WTC11 (cell line): ENCODE measurements around the gene KRTAP10-6. TPM values are rescaled to one million over a fixed set of nuclear protein-coding genes. Genes with fewer than 3 reads are reported as not detected.
A peak's percentile ranks its signal among the peaks of the same experiment; 100 is the strongest.

Experiments
- ATAC-seq: fragments of 200-7000 bp; cut with Tn5 transposase; 2 replicates; pipeline ENCODE4 v1.10.0; 2021; ENCODE audit warnings: mild to moderate bottlenecking, moderate library complexity
- Bru-seq: library from RNA; stranded (reverse); fragments of 400-500 nt; gene quantifications from one replicate; lab custom pipeline; 2021; lab: Mats Ljungman, UMichigan
- CTCF ChIA-PET: fragments of 300-600 bp; sonication (Branson Sonifier 250); formaldehyde crosslinking; loops from one replicate; lab custom pipeline; 2021; ENCODE audit warnings: antibody characterized with exemption; lab: Charles Lee
- POLR2A ChIA-PET: fragments of 350-600 bp; sonication (Branson Sonifier 250); formaldehyde crosslinking; loops from one replicate; lab custom pipeline; 2021; ENCODE audit warnings: antibody characterized with exemption; lab: Charles Lee
- DNase-seq: peaks from one replicate; pipeline ENCODE4 v3.0.0; 2021; ENCODE audit warnings: low spot score
- H3K27ac Mint-ChIP-seq: 2 replicates; pipeline ENCODE4 v1.8.0; 2021; ENCODE audit warnings: mixed read lengths
- H3K27me3 Mint-ChIP-seq: 2 replicates; pipeline ENCODE4 v1.8.0; 2021; ENCODE audit warnings: low read depth, mild to moderate bottlenecking, moderate library complexity, mixed read lengths
- H3K36me3 Mint-ChIP-seq: 2 replicates; pipeline ENCODE4 v1.8.0; 2021; ENCODE audit warnings: mixed read lengths
- H3K4me1 Mint-ChIP-seq: 2 replicates; pipeline ENCODE4 v1.8.0; 2022; ENCODE audit warnings: mixed read lengths
- H3K4me3 Mint-ChIP-seq: 2 replicates; pipeline ENCODE4 v1.8.0; 2021; ENCODE audit warnings: mild to moderate bottlenecking, moderate library complexity, mixed read lengths
- H3K9me3 Mint-ChIP-seq: 2 replicates; pipeline ENCODE4 v1.8.0; 2021; ENCODE audit warnings: mixed read lengths
- JUN ChIP-seq: sonication (generic); formaldehyde crosslinking; IDR thresholded peaks from 2 replicates; pipeline ENCODE4 v1.8.0; 2023; ENCODE audit warnings: mild to moderate bottlenecking, missing genetic modification reagents
- MYBL2 ChIP-seq: sonication (generic); formaldehyde crosslinking; IDR thresholded peaks from 2 replicates; pipeline ENCODE4 v1.8.1; 2023; ENCODE audit warnings: mild to moderate bottlenecking, moderate library complexity, missing genetic modification reagents
- RELA ChIP-seq: sonication (generic); formaldehyde crosslinking; IDR thresholded peaks from 2 replicates; pipeline ENCODE4 v1.8.1; 2022; ENCODE audit warnings: missing genetic modification reagents, mild to moderate bottlenecking, borderline replicate concordance
- RORB ChIP-seq: fragments of 250-450 bp; sonication (Bioruptor Pico); IDR thresholded peaks from 2 replicates; pipeline ENCODE4 v1.9.0; 2021; ENCODE audit warnings: mild to moderate bottlenecking
- SMAD4 ChIP-seq: sonication (generic); formaldehyde crosslinking; IDR thresholded peaks from 2 replicates; pipeline ENCODE4 v1.8.0; 2022; ENCODE audit warnings: mild to moderate bottlenecking, missing genetic modification reagents
- TCF7 ChIP-seq: sonication (generic); formaldehyde crosslinking; IDR thresholded peaks from 2 replicates; pipeline ENCODE4 v1.8.0; 2022; ENCODE audit warnings: mild to moderate bottlenecking, low read depth, missing genetic modification reagents, moderate library complexity
- TEAD4 ChIP-seq: sonication (generic); formaldehyde crosslinking; IDR thresholded peaks from 2 replicates; pipeline ENCODE4 v1.8.0; 2022; ENCODE audit warnings: mild to moderate bottlenecking, missing genetic modification reagents
- TP53 ChIP-seq: sonication (generic); formaldehyde crosslinking; IDR thresholded peaks from 2 replicates; pipeline ENCODE4 v1.8.1; 2023; ENCODE audit warnings: mild to moderate bottlenecking, missing genetic modification reagents
- ZNF219 ChIP-seq: sonication (generic); formaldehyde crosslinking; IDR thresholded peaks from 2 replicates; pipeline ENCODE4 v1.8.0; 2023; ENCODE audit warnings: missing genetic modification reagents, mild to moderate bottlenecking, borderline replicate concordance
- long read RNA-seq, 3 experiments: library from RNA in 1 of 3; library from capped mRNA in 1 of 3; library from polyadenylated mRNA in 1 of 3; unstranded in 2 of 3; stranded (forward) in 1 of 3; transcript quantifications; one replicate each; pipeline ENCODE4 v2.0.0, GENCODE V29; 2021
- total RNA-seq: library from RNA; stranded (reverse); gene quantifications from 3 replicates; pipeline ENCODE4 v1.2.3, GENCODE V29; 2021
- TF ChIP-seq, protein P1 (sequence below): fragments of 250-450 bp; sonication (Bioruptor Pico); IDR thresholded peaks from 2 replicates; pipeline ENCODE4 v1.9.0; 2021; ENCODE audit warnings: mild to moderate bottlenecking, borderline replicate concordance
- TF ChIP-seq, protein P2 (sequence below): fragments of 250-450 bp; sonication (Bioruptor Pico); IDR thresholded peaks from 2 replicates; pipeline ENCODE4 v1.9.0; 2021; ENCODE audit warnings: mild to moderate bottlenecking
- TF ChIP-seq, protein P3 (sequence below): sonication (generic); formaldehyde crosslinking; IDR thresholded peaks from 2 replicates; pipeline ENCODE4 v1.8.1; 2023; ENCODE audit warnings: mild to moderate bottlenecking, missing genetic modification reagents, moderate library complexity
- TF ChIP-seq, protein P4 (sequence below): sonication (generic); formaldehyde crosslinking; IDR thresholded peaks from 2 replicates; pipeline ENCODE4 v1.8.0; 2022; ENCODE audit warnings: mild to moderate bottlenecking, missing genetic modification reagents
- TF ChIP-seq, protein P5 (sequence below): sonication (generic); formaldehyde crosslinking; IDR thresholded peaks from 2 replicates; pipeline ENCODE4 v1.8.1; 2022; ENCODE audit warnings: low read depth, missing genetic modification reagents, borderline replicate concordance

The KRTAP10-6 gene, protein sequence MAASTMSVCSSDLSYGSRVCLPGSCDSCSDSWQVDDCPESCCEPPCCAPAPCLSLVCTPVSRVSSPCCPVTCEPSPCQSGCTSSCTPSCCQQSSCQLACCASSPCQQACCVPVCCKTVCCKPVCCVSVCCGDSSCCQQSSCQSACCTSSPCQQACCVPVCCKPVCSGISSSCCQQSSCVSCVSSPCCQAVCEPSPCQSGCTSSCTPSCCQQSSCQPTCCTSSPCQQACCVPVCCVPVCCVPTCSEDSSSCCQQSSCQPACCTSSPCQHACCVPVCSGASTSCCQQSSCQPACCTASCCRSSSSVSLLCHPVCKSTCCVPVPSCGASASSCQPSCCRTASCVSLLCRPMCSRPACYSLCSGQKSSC
- total RNA-seq, result 0.17 TPM in 1 of 3 replicates, not detected in the others
- Bru-seq, nascent RNA, result not detected
- long read RNA-seq, experiment 1, result 0 reads
- long read RNA-seq, experiment 2, result 0 reads
- long read RNA-seq, experiment 3, result 0 reads

DNA sequence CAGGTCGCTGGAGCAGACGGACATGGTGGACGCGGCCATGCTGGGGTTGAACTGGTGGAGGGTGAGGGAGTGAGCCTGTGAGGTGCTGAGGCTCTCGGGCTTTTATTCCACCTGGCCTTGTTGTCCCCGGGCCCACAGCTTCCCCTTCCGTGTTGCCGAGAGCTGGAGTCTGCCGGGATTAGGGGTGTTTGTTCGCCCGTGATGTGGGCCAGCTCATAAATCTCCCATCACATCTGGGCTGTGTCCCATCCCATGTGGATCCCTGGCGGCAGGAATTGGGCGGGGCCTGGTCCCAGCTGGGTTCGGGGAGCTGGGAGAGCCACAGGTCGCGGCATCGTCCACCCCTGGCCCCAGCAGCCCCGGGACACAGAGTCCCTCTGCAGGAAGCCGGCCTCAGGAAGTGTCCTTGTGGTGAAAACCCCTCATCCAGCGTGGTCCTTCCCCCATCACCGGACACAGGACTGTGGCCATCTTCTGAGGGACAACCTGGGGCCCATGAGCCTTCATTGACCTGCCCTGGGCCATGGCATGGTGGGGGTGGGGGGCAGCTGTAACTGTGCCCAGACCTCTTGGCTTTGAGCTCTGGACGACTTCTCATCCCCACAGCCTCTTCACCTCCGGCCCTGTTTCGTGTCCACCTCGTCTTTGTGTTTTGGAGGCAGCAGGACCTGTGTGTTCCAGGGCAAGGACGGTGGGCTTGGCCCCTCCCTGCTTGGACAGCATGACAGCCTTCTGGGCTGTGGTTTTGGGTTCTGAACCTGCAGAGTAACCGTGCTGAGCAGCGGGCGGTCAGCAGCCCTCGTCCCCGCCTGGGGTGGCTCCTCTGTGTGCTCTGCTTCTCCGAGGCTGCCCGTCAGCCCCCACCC lies at the start of gene KRTAP10-6:
TSS of gene KRTAP10-6 (minus strand) at position 60 of the 866 bp plus-strand sequence. CDS start at position 39, 21 bp downstream.
- Mint-ChIP-seq H3K36me3 (no peaks in the 10 kb centered on the region), H3K27me3 (no peaks in the 10 kb centered on the region; the same call in 1 of the 2 replicates), H3K4me1 (peaks cover 30% of the 10 kb centered on the region), H3K9me3 (peaks cover 9% of the 10 kb centered on the region; the same call in 1 of the 2 replicates), H3K27ac (peak within 1 kb of the TSS; percentile 6; the same call in 1 of the 2 replicates), H3K4me3 (no peak within 1 kb of the TSS)
- CTCF ChIA-PET, result interaction anchor here (0.6 to 1.4 kb wide), 5 partner anchors 13 to 108 kb away, joined by 3 to 6 read pairs (median 3); no protein-coding TSS in a partner anchor
- TF ChIP-seq SMAD4 (CRISPR knock-in tag) (no peak), RORB (no peak), TEAD4 (CRISPR knock-in tag) (no peak), ZNF219 (CRISPR knock-in tag) (0 out of 2 replicates have a peak, but pooled peaks have one; percentile 29), TCF7 (no peak), MYBL2 (CRISPR knock-in tag) (no peak), TP53 (CRISPR knock-in tag) (no peak)
- TF ChIP-seq, protein P1, sequence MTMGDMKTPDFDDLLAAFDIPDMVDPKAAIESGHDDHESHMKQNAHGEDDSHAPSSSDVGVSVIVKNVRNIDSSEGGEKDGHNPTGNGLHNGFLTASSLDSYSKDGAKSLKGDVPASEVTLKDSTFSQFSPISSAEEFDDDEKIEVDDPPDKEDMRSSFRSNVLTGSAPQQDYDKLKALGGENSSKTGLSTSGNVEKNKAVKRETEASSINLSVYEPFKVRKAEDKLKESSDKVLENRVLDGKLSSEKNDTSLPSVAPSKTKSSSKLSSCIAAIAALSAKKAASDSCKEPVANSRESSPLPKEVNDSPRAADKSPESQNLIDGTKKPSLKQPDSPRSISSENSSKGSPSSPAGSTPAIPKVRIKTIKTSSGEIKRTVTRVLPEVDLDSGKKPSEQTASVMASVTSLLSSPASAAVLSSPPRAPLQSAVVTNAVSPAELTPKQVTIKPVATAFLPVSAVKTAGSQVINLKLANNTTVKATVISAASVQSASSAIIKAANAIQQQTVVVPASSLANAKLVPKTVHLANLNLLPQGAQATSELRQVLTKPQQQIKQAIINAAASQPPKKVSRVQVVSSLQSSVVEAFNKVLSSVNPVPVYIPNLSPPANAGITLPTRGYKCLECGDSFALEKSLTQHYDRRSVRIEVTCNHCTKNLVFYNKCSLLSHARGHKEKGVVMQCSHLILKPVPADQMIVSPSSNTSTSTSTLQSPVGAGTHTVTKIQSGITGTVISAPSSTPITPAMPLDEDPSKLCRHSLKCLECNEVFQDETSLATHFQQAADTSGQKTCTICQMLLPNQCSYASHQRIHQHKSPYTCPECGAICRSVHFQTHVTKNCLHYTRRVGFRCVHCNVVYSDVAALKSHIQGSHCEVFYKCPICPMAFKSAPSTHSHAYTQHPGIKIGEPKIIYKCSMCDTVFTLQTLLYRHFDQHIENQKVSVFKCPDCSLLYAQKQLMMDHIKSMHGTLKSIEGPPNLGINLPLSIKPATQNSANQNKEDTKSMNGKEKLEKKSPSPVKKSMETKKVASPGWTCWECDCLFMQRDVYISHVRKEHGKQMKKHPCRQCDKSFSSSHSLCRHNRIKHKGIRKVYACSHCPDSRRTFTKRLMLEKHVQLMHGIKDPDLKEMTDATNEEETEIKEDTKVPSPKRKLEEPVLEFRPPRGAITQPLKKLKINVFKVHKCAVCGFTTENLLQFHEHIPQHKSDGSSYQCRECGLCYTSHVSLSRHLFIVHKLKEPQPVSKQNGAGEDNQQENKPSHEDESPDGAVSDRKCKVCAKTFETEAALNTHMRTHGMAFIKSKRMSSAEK (CRISPR knock-in tag), result no peak
- TF ChIP-seq, protein P2, sequence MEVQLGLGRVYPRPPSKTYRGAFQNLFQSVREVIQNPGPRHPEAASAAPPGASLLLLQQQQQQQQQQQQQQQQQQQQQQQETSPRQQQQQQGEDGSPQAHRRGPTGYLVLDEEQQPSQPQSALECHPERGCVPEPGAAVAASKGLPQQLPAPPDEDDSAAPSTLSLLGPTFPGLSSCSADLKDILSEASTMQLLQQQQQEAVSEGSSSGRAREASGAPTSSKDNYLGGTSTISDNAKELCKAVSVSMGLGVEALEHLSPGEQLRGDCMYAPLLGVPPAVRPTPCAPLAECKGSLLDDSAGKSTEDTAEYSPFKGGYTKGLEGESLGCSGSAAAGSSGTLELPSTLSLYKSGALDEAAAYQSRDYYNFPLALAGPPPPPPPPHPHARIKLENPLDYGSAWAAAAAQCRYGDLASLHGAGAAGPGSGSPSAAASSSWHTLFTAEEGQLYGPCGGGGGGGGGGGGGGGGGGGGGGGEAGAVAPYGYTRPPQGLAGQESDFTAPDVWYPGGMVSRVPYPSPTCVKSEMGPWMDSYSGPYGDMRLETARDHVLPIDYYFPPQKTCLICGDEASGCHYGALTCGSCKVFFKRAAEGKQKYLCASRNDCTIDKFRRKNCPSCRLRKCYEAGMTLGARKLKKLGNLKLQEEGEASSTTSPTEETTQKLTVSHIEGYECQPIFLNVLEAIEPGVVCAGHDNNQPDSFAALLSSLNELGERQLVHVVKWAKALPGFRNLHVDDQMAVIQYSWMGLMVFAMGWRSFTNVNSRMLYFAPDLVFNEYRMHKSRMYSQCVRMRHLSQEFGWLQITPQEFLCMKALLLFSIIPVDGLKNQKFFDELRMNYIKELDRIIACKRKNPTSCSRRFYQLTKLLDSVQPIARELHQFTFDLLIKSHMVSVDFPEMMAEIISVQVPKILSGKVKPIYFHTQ (CRISPR knock-in tag), result no peak
- TF ChIP-seq, protein P3, sequence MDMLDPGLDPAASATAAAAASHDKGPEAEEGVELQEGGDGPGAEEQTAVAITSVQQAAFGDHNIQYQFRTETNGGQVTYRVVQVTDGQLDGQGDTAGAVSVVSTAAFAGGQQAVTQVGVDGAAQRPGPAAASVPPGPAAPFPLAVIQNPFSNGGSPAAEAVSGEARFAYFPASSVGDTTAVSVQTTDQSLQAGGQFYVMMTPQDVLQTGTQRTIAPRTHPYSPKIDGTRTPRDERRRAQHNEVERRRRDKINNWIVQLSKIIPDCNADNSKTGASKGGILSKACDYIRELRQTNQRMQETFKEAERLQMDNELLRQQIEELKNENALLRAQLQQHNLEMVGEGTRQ (CRISPR knock-in tag), result no peak
- TF ChIP-seq, protein P4, sequence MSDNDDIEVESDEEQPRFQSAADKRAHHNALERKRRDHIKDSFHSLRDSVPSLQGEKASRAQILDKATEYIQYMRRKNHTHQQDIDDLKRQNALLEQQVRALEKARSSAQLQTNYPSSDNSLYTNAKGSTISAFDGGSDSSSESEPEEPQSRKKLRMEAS (CRISPR knock-in tag), result 0 out of 2 replicates have a peak, but pooled peaks have one; percentile 24
- ATAC-seq (no peak), DNase-seq (no peak)
- POLR2A ChIA-PET, result no interaction called here

DNA sequence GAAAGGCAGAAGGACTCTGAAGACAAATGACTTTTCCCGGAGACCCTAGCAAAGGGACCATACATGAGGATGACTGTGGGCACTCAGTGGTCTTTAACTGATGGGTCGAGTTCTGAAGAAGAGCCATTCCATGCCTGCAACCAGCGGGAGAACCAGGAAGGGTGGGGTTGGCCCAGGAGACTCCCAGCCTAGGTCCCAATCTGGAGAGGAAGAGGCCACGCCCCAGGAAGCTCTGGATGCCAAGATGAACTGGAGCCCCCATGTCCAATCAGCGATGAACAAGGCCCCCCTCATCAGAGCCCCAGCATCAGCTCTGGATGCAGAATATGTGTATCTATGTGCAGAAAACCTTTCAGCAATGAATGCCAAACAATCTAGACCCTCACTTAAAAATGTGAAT lies 48.5 kb upstream of the KRTAP10-6 start:
- H3K9me3 Mint-ChIP-seq, result peaks cover 40% of the 10 kb centered on the region
- peaks cover 6% of the 10 kb centered on the region for H3K4me1 Mint-ChIP-seq
- DNase-seq (no peak), ATAC-seq (no peak)
- POLR2A ChIA-PET, result no interaction called here
- peaks cover 25% of the 10 kb centered on the region for H3K36me3 Mint-ChIP-seq
- H3K27ac Mint-ChIP-seq, result no peak overlapping the region
- CTCF ChIA-PET, result no interaction called here
- TF ChIP-seq RELA (CRISPR knock-in tag) (no peak), JUN (CRISPR knock-in tag) (no peak)
- TF ChIP-seq, protein P5, sequence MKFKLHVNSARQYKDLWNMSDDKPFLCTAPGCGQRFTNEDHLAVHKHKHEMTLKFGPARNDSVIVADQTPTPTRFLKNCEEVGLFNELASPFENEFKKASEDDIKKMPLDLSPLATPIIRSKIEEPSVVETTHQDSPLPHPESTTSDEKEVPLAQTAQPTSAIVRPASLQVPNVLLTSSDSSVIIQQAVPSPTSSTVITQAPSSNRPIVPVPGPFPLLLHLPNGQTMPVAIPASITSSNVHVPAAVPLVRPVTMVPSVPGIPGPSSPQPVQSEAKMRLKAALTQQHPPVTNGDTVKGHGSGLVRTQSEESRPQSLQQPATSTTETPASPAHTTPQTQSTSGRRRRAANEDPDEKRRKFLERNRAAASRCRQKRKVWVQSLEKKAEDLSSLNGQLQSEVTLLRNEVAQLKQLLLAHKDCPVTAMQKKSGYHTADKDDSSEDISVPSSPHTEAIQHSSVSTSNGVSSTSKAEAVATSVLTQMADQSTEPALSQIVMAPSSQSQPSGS, result no peak
- peaks cover 8% of the 10 kb centered on the region; the same call in 1 of the 2 replicates for H3K27me3 Mint-ChIP-seq
- H3K4me3 Mint-ChIP-seq, result no peak overlapping the region
